Stimulated activated CD4-positive, alpha-beta T cell treated with anti-CD3 and anti-CD28 coated beads, Interleukin-2, amount 100 ng/mL, for 48 hours (primary cell): ENCODE measurements around the gene FBXO4.

Experiments
- DNase-seq, 2 donors: peaks; one replicate each; pipeline ENCODE4 v3.0.0-alpha.2; 2020

FBXO4 gene

DNA sequence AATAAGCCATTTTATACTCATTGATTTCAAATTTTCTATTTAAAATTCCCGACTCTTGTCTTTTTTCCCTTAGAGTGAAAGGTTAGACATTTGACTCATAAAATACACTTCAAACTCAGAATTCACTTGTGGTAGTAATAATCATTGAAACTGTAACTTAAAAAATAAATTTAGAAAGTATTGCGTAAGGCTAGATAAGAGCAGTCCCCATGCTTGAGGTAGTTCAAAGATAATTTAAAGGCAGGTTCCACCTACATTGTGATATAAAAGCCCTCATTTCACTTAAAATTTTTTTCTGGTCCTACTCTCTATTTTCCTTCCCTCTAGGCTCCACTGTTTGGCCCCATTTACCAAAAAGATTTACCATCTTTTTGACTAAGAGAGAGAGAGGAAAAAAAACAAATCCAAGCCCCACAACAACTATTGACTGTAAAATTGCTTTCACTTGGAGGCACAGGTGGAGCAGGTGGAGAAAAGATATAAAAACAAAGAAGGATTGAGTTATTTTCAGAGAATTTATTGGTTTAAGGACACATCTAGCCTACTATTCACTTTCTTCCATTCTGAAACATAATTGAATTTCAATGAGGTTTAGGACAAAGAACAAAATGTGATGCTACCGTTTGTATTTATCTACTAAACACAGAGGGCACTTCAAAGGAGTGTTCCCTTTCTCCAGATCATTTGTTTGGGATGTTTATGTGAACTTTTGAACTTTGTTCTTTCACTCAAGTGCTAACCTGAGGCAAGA lies 61.0 kb downstream of the FBXO4 start:
- DNase-seq, result no peak
